A673 (cell line): ENCODE measurements around the gene RXRA. TPM values are rescaled to one million over a fixed set of nuclear protein-coding genes. Genes with fewer than 3 reads are reported as not detected.

Experiments used
- BruUV-seq: library from RNA; stranded (reverse); fragments of 400-500 nt; replicated peaks from 2 replicates; lab custom pipeline; 2021; lab: Mats Ljungman, UMichigan
- CTCF ChIA-PET: fragments of 300-600 bp; sonication (Branson Sonifier 250); formaldehyde crosslinking; loops from one replicate; lab custom pipeline; 2022; ENCODE audit warnings: antibody characterized with exemption; lab: Charles Lee
- POLR2A ChIA-PET: fragments of 300-600 bp; sonication (Branson Sonifier 250); formaldehyde crosslinking; loops from one replicate; lab custom pipeline; 2022; ENCODE audit warnings: antibody characterized with exemption; ENCODE audit not compliant: low non-redundant PET; lab: Charles Lee
- DNase-seq: peaks from one replicate; pipeline ENCODE4 v3.0.0-alpha.2; 2015; ENCODE audit warnings: low spot score
- H3K27ac ChIP-seq: fragments of 200-600 bp; sonication (generic); 2 replicates; pipeline ENCODE4 v1.5.1; 2016; ENCODE audit warnings: mixed run types, low read depth, mild to moderate bottlenecking, mixed read lengths, antibody characterized with exemption, low read length; ENCODE audit not compliant: poor library complexity, severe bottlenecking
- H3K27me3 ChIP-seq: fragments of 200-600 bp; sonication (generic); replicated peaks from 2 replicates; pipeline ENCODE4 v1.6.1; 2017; ENCODE audit warnings: mixed run types, low read depth, mild to moderate bottlenecking, mixed read lengths, antibody characterized with exemption, low read length; ENCODE audit not compliant: insufficient read depth, poor library complexity
- H3K36me3 ChIP-seq: fragments of 200-600 bp; sonication (generic); 2 replicates; pipeline ENCODE4 v1.6.1; 2016; ENCODE audit warnings: mixed run types, mild to moderate bottlenecking, mixed read lengths, antibody characterized with exemption, low read length; ENCODE audit not compliant: insufficient read depth, poor library complexity, severe bottlenecking
- H3K4me1 ChIP-seq: fragments of 200-600 bp; sonication (generic); 2 replicates; pipeline ENCODE4 v1.6.1; 2017; ENCODE audit warnings: mixed run types, mild to moderate bottlenecking, mixed read lengths, antibody characterized with exemption, low read length; ENCODE audit not compliant: insufficient read depth, poor library complexity, severe bottlenecking
- H3K4me3 ChIP-seq: fragments of 200-600 bp; sonication (generic); 2 replicates; pipeline ENCODE4 v1.5.1; 2016; ENCODE audit warnings: low read depth, mixed run types, mild to moderate bottlenecking, mixed read lengths, low read length; ENCODE audit not compliant: poor library complexity, severe bottlenecking
- H3K9me3 ChIP-seq: fragments of 200-600 bp; sonication (generic); 2 replicates; pipeline ENCODE4 v1.6.1; 2016; ENCODE audit warnings: mixed run types, low read depth, mild to moderate bottlenecking, mixed read lengths, antibody characterized with exemption, low read length; ENCODE audit not compliant: poor library complexity, severe bottlenecking
- EZH2 ChIP-seq: fragments of 200-600 bp; sonication (generic); IDR thresholded peaks from 2 replicates; pipeline ENCODE4 v1.6.1; 2017; ENCODE audit warnings: borderline replicate concordance, low read depth, mild to moderate bottlenecking, mixed read lengths, antibody characterized with exemption, low read length; ENCODE audit not compliant: poor library complexity, severe bottlenecking
- intact Hi-C: fragments of 100-400 bp; cut with micrococcal nuclease; formaldehyde crosslinking; loops from one replicate; pipeline ENCODE4 v1.10.0; 2022; ENCODE audit not compliant: unreplicated experiment
- total RNA-seq: library from RNA; stranded (reverse); gene quantifications from 2 replicates; pipeline ENCODE4 v1.2.3, GENCODE V29; 2021
- TF ChIP-seq, protein P1 (sequence below): fragments of 300-800, 200-600 bp; sonication (generic); conservative IDR thresholded peaks from 2 replicates; pipeline ENCODE4 v1.5.1; 2017; ENCODE audit warnings: low read depth, mild to moderate bottlenecking, antibody characterized with exemption, low read length, moderate library complexity, mixed read lengths

The RXRA gene
- total RNA-seq, 1 experiment from 2014 or later = 54.1 TPM

DNA sequence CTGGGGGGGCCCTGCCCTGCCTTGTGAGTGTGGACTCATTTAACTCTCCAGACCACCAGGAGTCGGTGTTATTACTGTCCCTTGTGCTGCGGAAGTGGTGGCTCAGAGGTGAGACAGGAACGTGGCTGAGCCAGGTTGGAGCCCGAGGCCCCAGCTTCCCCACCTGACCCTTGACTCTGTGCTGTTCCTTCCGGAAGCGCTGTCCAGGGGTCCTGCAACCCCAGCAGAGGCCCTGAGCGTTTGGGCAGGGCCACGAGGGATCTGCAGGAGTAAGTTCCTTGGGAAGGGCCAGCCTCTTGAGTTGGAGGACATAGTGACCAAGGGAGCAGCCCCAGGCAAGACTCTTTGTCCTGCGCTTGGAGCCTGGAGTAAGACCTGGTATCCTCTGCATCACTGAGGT lies 99.6 kb downstream of the RXRA start:
- no peak for DNase-seq
- H3K27ac ChIP-seq = no peak overlapping the region
- no peaks in the 10 kb centered on the region for H3K4me1 ChIP-seq
- BruUV-seq = no TSS peak
- no peaks in the 10 kb centered on the region for H3K27me3 ChIP-seq
- peaks cover 7% of the 10 kb centered on the region for H3K36me3 ChIP-seq
- intact Hi-C loops = no loop called here
- no peak overlapping the region for H3K4me3 ChIP-seq
- POLR2A ChIA-PET = interaction anchor here (0.5 kb wide), 1 partner anchor 485 kb away, joined by 4 read pairs; no protein-coding TSS in a partner anchor
- CTCF ChIA-PET = no interaction called here
- H3K9me3 ChIP-seq = no peaks in the 10 kb centered on the region
- TF ChIP-seq EZH2 = no peak
- TF ChIP-seq, protein P1, sequence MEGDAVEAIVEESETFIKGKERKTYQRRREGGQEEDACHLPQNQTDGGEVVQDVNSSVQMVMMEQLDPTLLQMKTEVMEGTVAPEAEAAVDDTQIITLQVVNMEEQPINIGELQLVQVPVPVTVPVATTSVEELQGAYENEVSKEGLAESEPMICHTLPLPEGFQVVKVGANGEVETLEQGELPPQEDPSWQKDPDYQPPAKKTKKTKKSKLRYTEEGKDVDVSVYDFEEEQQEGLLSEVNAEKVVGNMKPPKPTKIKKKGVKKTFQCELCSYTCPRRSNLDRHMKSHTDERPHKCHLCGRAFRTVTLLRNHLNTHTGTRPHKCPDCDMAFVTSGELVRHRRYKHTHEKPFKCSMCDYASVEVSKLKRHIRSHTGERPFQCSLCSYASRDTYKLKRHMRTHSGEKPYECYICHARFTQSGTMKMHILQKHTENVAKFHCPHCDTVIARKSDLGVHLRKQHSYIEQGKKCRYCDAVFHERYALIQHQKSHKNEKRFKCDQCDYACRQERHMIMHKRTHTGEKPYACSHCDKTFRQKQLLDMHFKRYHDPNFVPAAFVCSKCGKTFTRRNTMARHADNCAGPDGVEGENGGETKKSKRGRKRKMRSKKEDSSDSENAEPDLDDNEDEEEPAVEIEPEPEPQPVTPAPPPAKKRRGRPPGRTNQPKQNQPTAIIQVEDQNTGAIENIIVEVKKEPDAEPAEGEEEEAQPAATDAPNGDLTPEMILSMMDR = no peak

GRCh38 chr9:134426436-134426835 lies 100.2 kb downstream of the RXRA start:
- no TSS peak for BruUV-seq
- no peak overlapping the region for H3K4me3 ChIP-seq
- H3K9me3 ChIP-seq = no peaks in the 10 kb centered on the region
- DNase-seq = no peak
- H3K36me3 ChIP-seq = peaks cover 2% of the 10 kb centered on the region
- no peak for TF ChIP-seq EZH2
- TF ChIP-seq, protein P1 = no peak
- ChIA-PET POLR2A (no interaction called here), CTCF (no interaction called here)
- intact Hi-C loops = no loop called here
- no peaks in the 10 kb centered on the region for H3K27me3 ChIP-seq
- H3K4me1 ChIP-seq = no peaks in the 10 kb centered on the region
- H3K27ac ChIP-seq = no peak overlapping the region

- DNase-seq = no peak
- no TSS peak for BruUV-seq
- intact Hi-C loops = no loop called here
- TF ChIP-seq, protein P1 = no peak
- no peak for TF ChIP-seq EZH2
- no peaks in the 10 kb centered on the region for H3K36me3 ChIP-seq
- no peaks in the 10 kb centered on the region for H3K9me3 ChIP-seq
- no peaks in the 10 kb centered on the region for H3K27me3 ChIP-seq
- ChIA-PET POLR2A (no interaction called here), CTCF (no interaction called here)
- no peak overlapping the region for H3K4me3 ChIP-seq
- no peaks in the 10 kb centered on the region for H3K4me1 ChIP-seq
- no peak overlapping the region for H3K27ac ChIP-seq
Measured at GRCh38 chr9:134427153-134427782, 101.0 kb downstream of the RXRA start.
